Activated CD4-positive, alpha-beta T cell treated with anti-CD3 and anti-CD28 coated beads, Interleukin-2, Interleukin-6, amounts not matched to agents 100 ng/mL and 50 ng/mL, durations not matched to agents 16 hours and 8 hours (primary cell): ENCODE results near the gene GLT8D2.

Experiments
- DNase-seq: peaks from one replicate; pipeline ENCODE4 v3.0.0-alpha.2; 2020

GLT8D2 gene

DNA sequence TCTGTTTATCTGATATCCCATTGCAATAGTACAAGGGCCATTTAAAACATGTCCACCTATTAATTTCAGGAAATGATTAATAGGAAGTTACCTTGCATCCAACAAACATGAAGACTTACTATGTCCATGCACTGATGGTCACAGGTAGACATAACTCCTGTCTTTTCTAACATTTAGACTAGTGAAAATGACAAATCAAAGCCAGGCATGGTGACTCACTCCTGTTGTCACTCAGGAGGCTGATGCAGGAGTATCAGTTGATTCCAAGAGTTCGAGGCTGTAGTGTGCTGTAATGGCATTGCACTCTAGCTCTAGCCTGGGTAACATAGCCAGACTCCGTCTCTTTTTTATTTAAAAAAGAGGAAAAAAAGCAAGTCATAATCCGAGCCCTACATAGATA, 105.0 kb downstream of the GLT8D2 start:
- no peak for DNase-seq
